Measurements from ENCODE around the gene ESPNL.
A peak's percentile ranks its signal among the peaks of the same experiment; 100 is the strongest.
"Not testable (repeated sequence)": the region's sequence is repeated elsewhere in the genome, so short reads cannot be mapped to it uniquely, and the experiment has no call there.

The ESPNL gene

DNA sequence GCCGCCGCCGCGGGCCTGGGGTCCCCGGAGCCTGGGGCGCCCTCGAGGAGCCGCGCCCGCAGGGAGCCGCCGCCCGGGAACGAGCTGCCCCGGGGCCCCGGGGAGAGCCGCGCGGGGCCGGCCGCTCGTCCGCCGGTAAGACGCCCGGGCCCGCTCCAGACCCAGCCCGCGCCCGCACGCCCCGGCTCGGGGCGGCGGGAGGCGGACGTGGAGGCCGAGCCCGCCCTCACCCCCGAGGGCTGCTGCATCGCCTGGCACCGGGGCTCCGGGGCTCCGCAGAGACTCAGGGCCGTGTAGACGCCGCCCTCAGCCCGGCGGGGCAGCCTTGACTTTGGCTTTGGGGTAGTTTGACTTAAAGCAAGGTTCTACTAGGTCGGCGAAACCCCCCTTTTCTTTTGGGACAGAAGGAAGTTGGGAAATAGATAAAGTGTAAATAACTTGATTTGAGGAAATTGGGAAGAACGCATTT is 59.0 kb downstream of the ESPNL start:
- no peak for DNase-seq (ENCODE audit: low read depth in 2 of 2)

GRCh38 chr2:238159661-238160205 is 59.6 kb downstream of the ESPNL start:
- DNase-seq (ENCODE audit: low read depth in 2 of 2) = no peak

- DNase-seq (ENCODE audit: low read depth in 2 of 2) = no peak
Observed at GRCh38 chr2:238160206-238161129, 60.3 kb downstream of the ESPNL start.

DNA sequence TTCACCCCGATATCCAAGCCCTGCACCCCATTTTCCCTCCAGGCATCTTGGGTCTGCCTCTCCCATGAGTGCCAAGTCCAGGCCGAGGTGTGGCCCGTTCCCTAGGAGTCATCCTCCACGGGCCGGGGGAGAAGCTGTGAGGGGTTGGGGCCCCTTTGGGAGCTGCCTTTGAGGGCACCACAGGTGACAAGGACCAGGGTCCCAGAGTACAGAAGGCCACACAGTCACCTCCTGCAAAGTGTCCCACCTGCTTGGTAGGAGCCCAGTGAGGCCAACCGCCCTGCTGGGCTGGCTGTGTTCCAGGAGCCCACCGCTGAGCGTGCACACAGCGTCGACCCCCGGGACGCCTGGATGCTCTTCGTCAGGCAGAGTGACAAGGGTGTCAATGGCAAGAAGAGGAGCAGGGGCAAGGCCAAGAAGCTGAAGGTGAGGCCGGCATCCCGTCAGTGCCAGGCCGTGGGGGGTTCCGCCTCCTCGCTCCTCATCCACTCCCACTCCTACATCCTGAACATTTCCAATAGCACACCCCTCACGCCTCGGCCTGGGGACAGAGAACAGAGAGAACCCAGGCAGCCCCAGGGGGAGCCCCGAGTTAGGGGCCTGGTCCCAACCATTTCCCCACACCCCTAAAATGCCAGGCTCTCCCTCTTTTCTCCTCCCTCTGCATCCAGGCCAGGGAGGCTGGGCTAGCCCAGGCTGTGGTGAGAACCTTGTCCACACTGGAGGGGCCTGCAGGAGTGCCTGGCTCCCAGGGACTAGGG is 61.3 kb downstream of the ESPNL start:
- no peak for DNase-seq (ENCODE audit: low read depth in 2 of 2)

GRCh38 chr2:238162251-238162845 is 62.2 kb downstream of the ESPNL start:
- DNase-seq (ENCODE audit: low read depth in 2 of 2) = no peak

- DNase-seq (ENCODE audit: low read depth in 2 of 2) = no peak
Observed at GRCh38 chr2:238162846-238163441, 62.8 kb downstream of the ESPNL start.

GRCh38 chr2:238163481-238164198 is 63.5 kb downstream of the ESPNL start:
- no peak for DNase-seq (ENCODE audit: low read depth in 2 of 2)

- no peak for DNase-seq (ENCODE audit: low read depth in 2 of 2)
Observed at GRCh38 chr2:238164906-238165287, 64.8 kb downstream of the ESPNL start.

GRCh38 chr2:238165288-238165921 is 65.3 kb downstream of the ESPNL start:
- DNase-seq (ENCODE audit: low read depth in 2 of 2) = no peak

DNA sequence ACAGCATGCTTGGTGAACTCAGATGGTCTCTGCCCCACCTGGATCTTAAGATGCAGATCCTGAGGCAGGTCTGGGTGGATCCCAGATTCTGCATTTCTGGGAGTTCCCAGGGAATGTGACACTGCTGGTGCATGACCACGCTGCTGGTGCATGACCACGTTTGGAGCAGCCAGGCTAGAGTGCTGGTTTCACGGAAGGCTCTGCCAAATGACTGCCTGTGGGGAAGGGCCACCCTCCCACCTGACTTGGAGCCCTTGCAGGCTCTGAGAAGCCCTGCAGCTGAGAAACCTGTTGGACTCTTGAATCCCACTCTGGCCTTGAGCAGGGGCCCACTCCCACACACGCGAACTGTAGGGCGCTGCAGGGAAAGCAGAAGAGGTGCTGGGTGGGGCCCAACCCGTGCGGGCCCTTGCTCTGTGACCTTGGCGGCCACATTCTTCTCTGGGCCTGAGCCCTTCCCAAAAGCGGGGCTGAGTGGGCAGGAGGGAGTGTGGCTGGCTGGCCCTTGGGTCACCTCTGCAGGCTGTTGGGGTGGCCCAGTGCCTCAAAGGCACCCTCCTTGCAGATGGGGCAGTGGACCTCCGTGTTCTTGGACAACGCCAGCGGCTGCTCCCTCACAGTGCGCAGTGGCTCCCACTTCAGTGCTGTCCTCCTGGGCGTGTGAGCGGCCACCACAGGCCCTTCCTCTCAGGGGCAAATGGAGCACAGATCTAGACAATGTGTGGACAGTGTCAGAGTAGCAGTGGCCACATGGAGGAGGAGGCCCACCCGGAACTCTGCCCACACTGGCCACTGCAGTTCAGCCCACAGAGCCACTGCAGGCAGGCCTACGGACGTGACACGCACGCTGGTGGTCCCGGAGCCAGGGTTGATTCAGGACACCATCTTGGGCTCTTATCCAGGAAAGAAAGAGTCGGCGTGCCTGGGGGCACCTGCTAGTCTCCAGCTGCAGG is 66.5 kb downstream of the ESPNL start:
- no peak for DNase-seq (ENCODE audit: low read depth in 2 of 2)

DNA sequence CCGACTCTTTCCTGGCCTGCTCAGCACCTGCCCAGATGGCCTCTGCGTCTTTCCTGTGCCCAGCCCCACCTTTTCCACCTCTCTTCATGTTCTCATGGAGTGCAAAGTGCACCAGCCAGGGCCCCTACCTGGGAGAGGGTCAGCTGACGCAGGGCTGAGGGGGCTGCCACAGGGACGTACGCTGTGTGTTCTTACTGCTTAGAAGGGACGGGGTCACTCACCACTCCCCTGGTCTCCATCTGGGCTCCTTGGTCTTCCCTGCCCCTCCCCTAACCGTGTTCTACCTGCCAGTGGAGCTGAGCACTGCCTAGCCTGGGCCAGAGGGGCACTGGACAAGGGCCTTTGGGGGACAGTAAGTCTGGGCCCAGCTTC is 67.2 kb downstream of the ESPNL start:
- no peak for DNase-seq (ENCODE audit: low read depth in 2 of 2)

- no peak for DNase-seq (ENCODE audit: low read depth in 2 of 2)
Observed at GRCh38 chr2:238167761-238168160, 67.6 kb downstream of the ESPNL start.

- DNase-seq (ENCODE audit: low read depth in 2 of 2) = no peak
Observed at GRCh38 chr2:238168196-238169047, 68.3 kb downstream of the ESPNL start.

GRCh38 chr2:238169048-238169707 is 69.0 kb downstream of the ESPNL start:
- DNase-seq (ENCODE audit: low read depth in 2 of 2) = peak; percentile 93

- peak; percentile 96 for DNase-seq (ENCODE audit: low read depth in 2 of 2)
Observed at GRCh38 chr2:238169708-238170251, 69.6 kb downstream of the ESPNL start.

DNA sequence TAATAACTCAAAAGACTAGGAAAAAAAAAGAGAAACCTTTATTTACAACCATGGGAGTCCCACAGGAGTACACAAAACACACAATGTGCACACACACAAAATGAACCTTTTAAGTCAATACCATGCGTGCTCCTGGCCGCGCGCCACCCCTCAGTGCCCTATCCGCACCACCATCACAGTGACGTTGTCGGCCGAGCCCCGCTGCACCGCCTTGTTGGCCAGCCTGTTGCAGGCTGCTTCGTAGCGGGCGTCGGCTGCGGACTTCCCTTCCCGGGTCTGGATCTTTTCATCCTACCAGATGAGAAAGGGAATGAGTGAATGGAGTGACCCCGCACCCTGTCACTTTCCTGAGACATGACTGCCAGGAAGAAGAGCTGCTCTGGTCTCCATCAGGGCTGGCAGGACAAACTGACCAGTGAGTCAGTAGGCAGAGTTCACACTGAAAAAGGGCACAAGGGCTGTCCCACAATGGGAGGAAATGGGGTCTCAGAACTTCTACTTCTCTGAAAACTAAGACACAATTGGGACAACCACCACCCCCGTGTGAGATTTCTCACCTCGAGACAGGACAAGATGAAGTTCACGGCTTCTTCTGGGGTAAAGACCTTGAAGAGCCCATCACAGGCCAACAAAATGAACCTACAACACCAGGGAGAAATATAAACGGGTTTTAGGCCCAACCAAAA is 70.4 kb downstream of the ESPNL start:
- DNase-seq (ENCODE audit: low read depth in 2 of 2) = no peak

DNA sequence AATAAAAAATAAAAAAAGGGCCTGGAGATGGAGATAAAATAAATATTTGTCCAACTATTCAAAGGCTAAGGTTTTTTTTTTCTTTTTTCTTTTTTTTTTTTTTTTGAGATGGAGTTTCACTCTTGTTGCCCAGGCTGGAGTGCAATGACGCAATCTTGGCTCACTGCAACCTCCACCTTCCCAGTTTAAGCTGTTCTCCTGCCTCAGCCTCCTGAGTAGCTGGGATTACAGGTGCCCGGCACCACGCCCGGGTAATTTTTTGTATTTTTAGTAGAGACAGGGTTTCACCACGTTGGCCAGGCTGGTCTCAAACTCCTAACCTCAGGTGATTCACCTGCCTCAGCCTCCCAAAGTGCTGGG is 70.9 kb downstream of the ESPNL start:
- DNase-seq (ENCODE audit: low read depth in 2 of 2) = not testable (repeated sequence)

Measured in fibroblast of skin of left biceps (primary cell).